ENCODE data around the gene USP4.

- TF ChIP-seq CTCF (IDR thresholded peaks at IDR 0.05; ENCODE audit: low read length) = no peak
- no peak for TF ChIP-seq EZH2phosphoT487 (IDR thresholded peaks at IDR 0.05; ENCODE audit: low read length)
- TF ChIP-seq EZH2 (optimal IDR thresholded peaks at IDR 0.05; ENCODE audit: low read depth, low read length) = no peak
Observed at GRCh38 chr3:49296781-49297411, 43.0 kb downstream of the USP4 start.
